Measurements from ENCODE around the gene XRN2.

DNA sequence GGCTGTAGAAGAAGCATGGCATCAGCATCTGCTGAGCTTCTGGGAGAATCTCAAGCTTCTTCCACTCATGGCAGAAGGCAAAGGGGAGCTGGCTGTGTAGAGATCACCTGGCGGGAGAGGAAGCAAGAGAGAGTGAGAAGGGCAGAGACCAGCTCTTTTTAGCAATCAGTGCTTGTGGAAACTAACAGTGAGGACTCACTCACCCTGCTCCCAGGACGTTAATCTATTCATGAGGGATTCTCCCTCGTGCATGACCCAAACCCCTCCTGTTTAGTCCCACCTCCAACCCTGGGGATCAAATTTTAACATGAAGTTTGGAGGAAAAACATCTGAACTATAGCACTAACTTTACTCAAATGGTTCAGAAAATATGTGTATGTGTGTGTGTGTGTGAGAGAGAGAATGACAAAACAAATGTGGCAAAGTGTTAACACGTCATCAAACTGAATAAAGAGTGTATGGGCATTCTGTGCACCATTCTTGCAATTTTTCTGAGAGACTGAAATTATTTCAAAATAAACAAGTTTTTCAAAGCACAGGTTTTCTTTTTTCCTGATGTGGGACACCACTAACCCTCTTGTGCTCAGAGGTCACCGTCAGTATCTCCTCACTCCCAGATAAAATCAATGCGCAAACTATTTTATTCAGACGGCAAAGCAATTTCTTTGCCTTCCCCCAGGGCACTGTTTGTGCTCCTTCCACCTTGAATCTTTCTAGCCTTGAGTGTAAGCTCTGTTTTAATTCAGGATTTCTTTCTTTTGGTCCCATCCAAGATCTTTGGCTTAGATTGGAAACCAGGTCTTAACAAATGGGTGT lies 23.2 kb upstream of the XRN2 start:
- no peak for TF ChIP-seq CTCF (IDR thresholded peaks at IDR 0.05)
- TF ChIP-seq POLR2A (IDR thresholded peaks at IDR 0.05), result no peak
- TF ChIP-seq POLR2AphosphoS5 (IDR thresholded peaks at IDR 0.05), result no peak

All from breast epithelium (tissue), 3 donors.